RWPE1 (cell line): ENCODE measurements around the gene MTMR2.

ENCODE experiments used
- CTCF ChIA-PET: fragments of 350-600 bp; sonication (Branson Sonifier 250); formaldehyde crosslinking; extraction: SDS; loops from one replicate; lab custom pipeline; 2021; lab: Yijun Ruan, JAX
- POLR2A ChIA-PET: fragments of 400-600 bp; formaldehyde crosslinking; extraction: SDS; loops from one replicate; lab custom pipeline; 2020; ENCODE audit warnings: antibody characterized with exemption; ENCODE audit not compliant: low non-redundant PET; lab: Yijun Ruan, JAX
- DNase-seq: peaks from one replicate; pipeline ENCODE4 v3.0.0; 2012; ENCODE audit warnings: low spot score
- H3K27ac ChIP-seq: fragments of 450-650 bp; 2 replicates; pipeline ENCODE4 v1.5.1; 2017
- CTCF ChIP-seq: fragments of 450-650 bp; conservative IDR thresholded peaks from 2 replicates; pipeline ENCODE4 v1.5.1; 2017; ENCODE audit warnings: low read depth, mild to moderate bottlenecking

The MTMR2 gene

DNA sequence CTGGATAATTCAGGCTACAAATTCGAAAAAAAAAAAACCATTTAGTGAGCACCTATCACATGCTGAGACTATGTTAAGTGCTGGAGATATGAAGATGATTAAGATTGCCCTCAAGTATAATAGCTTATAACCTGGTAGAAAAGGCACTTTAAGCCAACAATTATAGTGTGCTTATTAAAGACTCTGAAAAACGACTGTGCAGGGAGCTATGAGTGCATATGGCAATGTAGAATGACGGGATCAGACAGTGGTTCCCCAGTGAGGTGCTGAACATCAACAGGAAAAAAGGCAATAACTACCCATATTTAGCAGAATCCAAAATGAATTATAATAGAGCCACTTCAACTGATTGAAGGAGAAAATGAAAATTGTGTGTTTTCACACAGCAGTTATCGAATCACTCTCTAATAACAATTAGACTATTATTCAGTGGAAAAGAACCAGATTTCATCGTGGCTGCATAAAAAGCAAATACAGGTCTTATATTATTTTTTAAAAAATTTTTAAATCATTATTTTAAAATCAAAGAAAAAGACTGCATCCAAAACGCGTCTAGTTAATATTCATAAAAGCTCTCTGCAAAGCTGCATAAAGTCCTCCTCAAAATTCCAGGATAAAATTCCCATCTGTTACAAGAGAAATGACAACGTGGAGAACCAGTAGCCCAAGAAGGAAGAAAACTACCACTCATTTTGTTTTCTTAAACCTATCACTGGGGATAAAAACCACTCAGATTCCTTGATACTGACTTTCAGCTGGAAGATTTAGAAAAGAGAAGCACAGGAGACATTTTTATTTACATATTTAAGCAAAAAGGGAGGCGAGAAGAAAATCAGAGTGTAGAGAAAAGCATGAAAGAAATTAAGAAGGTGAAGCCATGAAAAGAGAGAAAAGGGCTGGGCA, 1.1 kb downstream of the MTMR2 start:
- H3K27ac ChIP-seq, result peak overlapping the region; percentile 96
- DNase-seq, result no peak
- ChIA-PET CTCF (interaction anchor here (0.6 to 0.7 kb wide), 2 partner anchors 420 to 843 kb away, joined by 3 to 5 read pairs; no protein-coding TSS in a partner anchor), POLR2A (no interaction called here)
- TF ChIP-seq CTCF, result no peak

GRCh38 chr11:95922099-95922498, 1.8 kb downstream of the MTMR2 start:
- TF ChIP-seq CTCF, result no peak
- ChIA-PET POLR2A (no interaction called here), CTCF (interaction anchor here (0.6 to 0.7 kb wide), 2 partner anchors 421 to 842 kb away, joined by 3 to 5 read pairs; no protein-coding TSS in a partner anchor)
- no peak overlapping the region for H3K27ac ChIP-seq
- DNase-seq, result no peak

DNA sequence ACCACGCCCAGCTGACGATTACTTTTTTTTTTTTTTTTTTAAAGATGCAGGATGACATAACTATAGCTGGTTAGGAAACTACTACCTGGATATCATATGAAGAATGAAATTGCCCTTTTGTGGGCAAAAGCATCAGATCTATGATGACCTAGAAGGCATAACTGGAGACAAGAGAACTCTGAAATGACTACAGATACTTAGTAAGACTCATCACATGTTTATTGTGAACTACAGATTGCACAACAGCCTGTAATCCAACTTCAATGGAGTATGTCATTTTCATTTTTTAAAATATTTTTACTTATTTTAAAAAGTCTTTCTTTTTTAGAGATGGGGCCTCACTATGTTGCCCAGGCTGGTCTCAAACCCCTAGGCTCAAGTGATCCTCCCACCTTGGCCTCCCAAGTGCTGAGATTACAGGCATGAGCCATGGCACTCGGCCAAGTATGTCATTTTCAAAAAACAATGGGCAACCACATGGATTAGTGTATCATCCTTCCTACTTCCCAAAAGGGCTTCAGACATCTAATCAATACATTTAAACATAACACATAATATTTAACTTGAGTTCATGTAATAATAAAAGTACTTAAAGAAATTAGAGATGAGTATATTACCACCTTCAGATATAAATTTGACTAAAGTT, 3.3 kb downstream of the MTMR2 start:
- no peak for TF ChIP-seq CTCF
- CTCF ChIA-PET, result interaction anchor here (0.5 to 0.7 kb wide), 2 partner anchors 516 to 1995 kb away, joined by 3 read pairs; no protein-coding TSS in a partner anchor
- DNase-seq, result no peak

DNA sequence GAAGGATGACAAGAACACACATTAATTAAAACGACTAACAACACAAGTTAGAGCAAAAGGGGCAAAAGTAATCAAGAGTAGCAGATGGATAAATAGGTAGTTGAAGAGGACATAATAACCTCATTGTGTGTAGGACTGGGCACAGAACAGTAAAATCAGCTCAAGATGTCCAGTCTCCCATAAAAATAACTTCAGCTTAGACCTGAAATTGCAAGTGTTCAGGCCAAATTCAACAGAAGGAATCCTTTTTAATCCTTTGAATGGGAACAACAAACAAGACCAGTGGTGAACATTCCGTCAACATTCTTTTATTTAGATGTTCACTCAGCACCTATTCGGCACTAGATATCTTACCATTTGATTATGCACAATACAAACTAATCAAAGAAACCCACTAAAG, 4.4 kb downstream of the MTMR2 start:
- DNase-seq, result no peak
- no peak for TF ChIP-seq CTCF
- H3K27ac ChIP-seq, result no peak overlapping the region
- ChIA-PET CTCF (no interaction called here), POLR2A (no interaction called here)

More for the DNA sequence above, 3.3 kb downstream of the MTMR2 start:
- no peak overlapping the region for H3K27ac ChIP-seq
- POLR2A ChIA-PET, result no interaction called here

GRCh38 chr11:95918720-95919119, 5.2 kb downstream of the MTMR2 start:
- POLR2A ChIA-PET, result no interaction called here
- CTCF ChIA-PET, result interaction anchor here (0.6 to 0.7 kb wide), 2 partner anchors 45 to 545 kb away, joined by 4 to 7 read pairs; no protein-coding TSS in a partner anchor
- no peak for DNase-seq
- no peak for TF ChIP-seq CTCF
- no peak overlapping the region for H3K27ac ChIP-seq

- TF ChIP-seq CTCF, result no peak
- ChIA-PET CTCF (no interaction called here), POLR2A (no interaction called here)
- no peak overlapping the region for H3K27ac ChIP-seq
- no peak for DNase-seq
Measured at GRCh38 chr11:95918056-95918455, 5.9 kb downstream of the MTMR2 start.
